ENCODE data around the gene NOSTRIN. TPM values are rescaled to one million over a fixed set of nuclear protein-coding genes. Genes with fewer than 3 reads are reported as not detected.
A peak's percentile ranks its signal among the peaks of the same experiment; 100 is the strongest.
"Not testable (repeated sequence)": the region's sequence is repeated elsewhere in the genome, so short reads cannot be mapped to it uniquely, and the experiment has no call there.

The NOSTRIN gene
- total RNA-seq, 4 donors from 2014 or later, result 40.0 to 91.6 (median 47.9) TPM

GRCh38 chr2:168758970-168759820, 43.2 kb upstream of the NOSTRIN start:
- 10 to 19% methylated on average over 3 of the region's 3 CpGs for WGBS, 2 donors (ENCODE audit: low coverage in 1 of 2)

GRCh38 chr2:168765401-168765800, 37.0 kb upstream of the NOSTRIN start:
- Histone ChIP-seq H3K4me1 (no peaks in the 10 kb centered on the region), H3K27ac (no peak overlapping the region), H3K9me3 (no peaks in the 10 kb centered on the region), H3K4me3 (no peak overlapping the region), H3K36me3 (peaks cover 0 to 4% (median 0%) of the 10 kb centered on the region in 4 donors), H3K27me3 (no peaks in the 10 kb centered on the region)
- DNase-seq, result no peak
- in situ Hi-C loops (cut with MboI; ENCODE audit: low pct_ligation_motif_present in 1 of 4, low pct_unique_long_range_greater_than_20kb in 1 of 4, low sequenced_read_pairs in 3 of 4), result loop anchor here in 2 of 4 donors (25.0 kb wide), 2 partner anchors 147 to 428 kb away; partner anchors contain the start of gene G6PC2 (in 1 of the 2)
- TF ChIP-seq POLR2AphosphoS5 (IDR thresholded peaks at IDR 0.05), result no peak
- TF ChIP-seq EP300 (IDR thresholded peaks at IDR 0.05; ENCODE audit: low read depth), result no peak
- no peak for TF ChIP-seq CTCF (IDR thresholded peaks at IDR 0.05)
- TF ChIP-seq POLR2A (IDR thresholded peaks at IDR 0.05), result no peak
- intact Hi-C loops (cut with DNase I; ENCODE audit: low total_unique reads), result no loop called here
- 74 to 75% methylated on average over 1 of the region's 1 CpG for WGBS, 2 donors (ENCODE audit: low coverage in 1 of 2)

More at GRCh38 chr2:168758970-168759820, 43.2 kb upstream of the NOSTRIN start:
- in situ Hi-C loops (cut with MboI; ENCODE audit: low pct_ligation_motif_present in 1 of 4, low pct_unique_long_range_greater_than_20kb in 1 of 4, low sequenced_read_pairs in 3 of 4), result loop anchor here (5.0 to 25.0 kb wide), 4 partner anchors 153 to 422 kb away; partner anchors contain the start of gene G6PC2 (in 1 of the 4)
- Histone ChIP-seq H3K36me3 (no peaks in the 10 kb centered on the region), H3K27ac (no peak overlapping the region), H3K4me1 (peaks cover 0 to 20% (median 6%) of the 10 kb centered on the region in 4 donors), H3K9me3 (no peaks in the 10 kb centered on the region), H3K27me3 (no peaks in the 10 kb centered on the region), H3K4me3 (no peak overlapping the region)
- TF ChIP-seq CTCF (IDR thresholded peaks at IDR 0.05) (peak; percentile 48 to 71 (median 60)), POLR2A (IDR thresholded peaks at IDR 0.05) (no peak)
- intact Hi-C loops (cut with DNase I; ENCODE audit: low total_unique reads), result loop anchor here (5.0 kb wide), 1 partner anchor 412 kb away; no protein-coding TSS in a partner anchor
- DNase-seq, result no peak

- no peak overlapping the region for H3K27ac ChIP-seq
- no peak for DNase-seq
- H3K4me3 ChIP-seq, result no peak overlapping the region
- H3K9me3 ChIP-seq, result no peaks in the 10 kb centered on the region
- no peaks in the 10 kb centered on the region for H3K4me1 ChIP-seq
- intact Hi-C loops (cut with DNase I; ENCODE audit: low total_unique reads) (no loop called here), in situ Hi-C loops (cut with MboI; ENCODE audit: low pct_ligation_motif_present in 1 of 4, low pct_unique_long_range_greater_than_20kb in 1 of 4, low sequenced_read_pairs in 3 of 4) (loop anchor here in 2 of 4 donors (25.0 kb wide), 2 partner anchors 146 to 429 kb away; partner anchors contain the start of gene G6PC2 (in 1 of the 2))
- H3K36me3 ChIP-seq, result peaks cover 0 to 4% (median 0%) of the 10 kb centered on the region in 4 donors
- TF ChIP-seq CTCF (IDR thresholded peaks at IDR 0.05), result no peak
- TF ChIP-seq EP300 (IDR thresholded peaks at IDR 0.05; ENCODE audit: low read depth), result no peak
- TF ChIP-seq POLR2AphosphoS5 (IDR thresholded peaks at IDR 0.05), result no peak
- TF ChIP-seq POLR2A (IDR thresholded peaks at IDR 0.05), result no peak
- WGBS, 2 donors (ENCODE audit: low coverage in 1 of 2), result 80 to 83% methylated on average over 2 of the region's 2 CpGs
- no peaks in the 10 kb centered on the region for H3K27me3 ChIP-seq
Observed at GRCh38 chr2:168766600-168766999, 35.8 kb upstream of the NOSTRIN start.

GRCh38 chr2:168767258-168767657, 35.2 kb upstream of the NOSTRIN start:
- Histone ChIP-seq H3K4me3 (no peak overlapping the region), H3K36me3 (peaks cover 0 to 4% (median 0%) of the 10 kb centered on the region in 4 donors), H3K4me1 (no peaks in the 10 kb centered on the region), H3K27me3 (no peaks in the 10 kb centered on the region), H3K27ac (no peak overlapping the region), H3K9me3 (no peaks in the 10 kb centered on the region)
- DNase-seq, result no peak
- TF ChIP-seq POLR2AphosphoS5 (IDR thresholded peaks at IDR 0.05) (no peak), CTCF (IDR thresholded peaks at IDR 0.05) (no peak), POLR2A (IDR thresholded peaks at IDR 0.05) (no peak), EP300 (IDR thresholded peaks at IDR 0.05; ENCODE audit: low read depth) (no peak)
- WGBS, 2 donors (ENCODE audit: low coverage in 1 of 2), result 0 to 55% methylated on average over 1 of the region's 1 CpG
- in situ Hi-C loops (cut with MboI; ENCODE audit: low pct_ligation_motif_present in 1 of 4, low pct_unique_long_range_greater_than_20kb in 1 of 4, low sequenced_read_pairs in 3 of 4) (loop anchor here in 2 of 4 donors (25.0 kb wide), 2 partner anchors 145 to 430 kb away; partner anchors contain the start of gene G6PC2 (in 1 of the 2)), intact Hi-C loops (cut with DNase I; ENCODE audit: low total_unique reads) (no loop called here)

GRCh38 chr2:168768357-168768756, 34.1 kb upstream of the NOSTRIN start:
- H3K27me3 ChIP-seq; H3K27ac ChIP-seq; H3K4me1 ChIP-seq; H3K36me3 ChIP-seq; H3K9me3 ChIP-seq; H3K4me3 ChIP-seq; intact Hi-C loops (cut with DNase I; ENCODE audit: low total_unique reads): not testable (repeated sequence)
- in situ Hi-C loops (cut with MboI; ENCODE audit: low pct_ligation_motif_present in 1 of 4, low pct_unique_long_range_greater_than_20kb in 1 of 4, low sequenced_read_pairs in 3 of 4), result loop anchor here in 2 of 4 donors (25.0 kb wide), 2 partner anchors 144 to 431 kb away; partner anchors contain the start of gene G6PC2 (in 1 of the 2)
- WGBS, 2 donors (ENCODE audit: low coverage in 1 of 2), result 76 to 93% methylated on average over 2 to 6 of the region's 6 CpGs
- DNase-seq, result peak; percentile 61
